WTC11 (cell line): ENCODE results near the gene MAP1LC3B. TPM values are rescaled to one million over a fixed set of nuclear protein-coding genes. Genes with fewer than 3 reads are reported as not detected.

Experiments used
- ATAC-seq: fragments of 200-7000 bp; cut with Tn5 transposase; 2 replicates; pipeline ENCODE4 v1.10.0; 2021; ENCODE audit warnings: mild to moderate bottlenecking, moderate library complexity
- CTCF ChIA-PET: fragments of 300-600 bp; sonication (Branson Sonifier 250); formaldehyde crosslinking; loops from one replicate; lab custom pipeline; 2021; ENCODE audit warnings: antibody characterized with exemption; lab: Charles Lee
- POLR2A ChIA-PET: fragments of 350-600 bp; sonication (Branson Sonifier 250); formaldehyde crosslinking; loops from one replicate; lab custom pipeline; 2021; ENCODE audit warnings: antibody characterized with exemption; lab: Charles Lee
- DNase-seq: peaks from one replicate; pipeline ENCODE4 v3.0.0; 2021; ENCODE audit warnings: low spot score
- H3K27ac Mint-ChIP-seq: 2 replicates; pipeline ENCODE4 v1.8.0; 2021; ENCODE audit warnings: mixed read lengths
- H3K27me3 Mint-ChIP-seq: 2 replicates; pipeline ENCODE4 v1.8.0; 2021; ENCODE audit warnings: low read depth, mild to moderate bottlenecking, moderate library complexity, mixed read lengths
- H3K36me3 Mint-ChIP-seq: 2 replicates; pipeline ENCODE4 v1.8.0; 2021; ENCODE audit warnings: mixed read lengths
- H3K4me1 Mint-ChIP-seq: 2 replicates; pipeline ENCODE4 v1.8.0; 2022; ENCODE audit warnings: mixed read lengths
- H3K4me3 Mint-ChIP-seq: 2 replicates; pipeline ENCODE4 v1.8.0; 2021; ENCODE audit warnings: mild to moderate bottlenecking, moderate library complexity, mixed read lengths
- H3K9me3 Mint-ChIP-seq: 2 replicates; pipeline ENCODE4 v1.8.0; 2021; ENCODE audit warnings: mixed read lengths
- CBFB ChIP-seq: sonication (generic); formaldehyde crosslinking; IDR thresholded peaks from 2 replicates; pipeline ENCODE4 v1.8.1; 2022; ENCODE audit warnings: mild to moderate bottlenecking, low read depth, missing genetic modification reagents
- ELF4 ChIP-seq: sonication (generic); formaldehyde crosslinking; IDR thresholded peaks from 2 replicates; pipeline ENCODE4 v1.8.1; 2022; ENCODE audit warnings: low read depth, mild to moderate bottlenecking, moderate library complexity, missing genetic modification reagents
- FOXJ3 ChIP-seq: sonication (generic); formaldehyde crosslinking; IDR thresholded peaks from 2 replicates; pipeline ENCODE4 v1.9.0; 2021; ENCODE audit warnings: missing genetic modification reagents, mild to moderate bottlenecking, borderline replicate concordance
- JUN ChIP-seq: sonication (generic); formaldehyde crosslinking; IDR thresholded peaks from 2 replicates; pipeline ENCODE4 v1.8.0; 2023; ENCODE audit warnings: mild to moderate bottlenecking, missing genetic modification reagents
- KAT7 ChIP-seq: sonication (generic); formaldehyde crosslinking; IDR thresholded peaks from 2 replicates; pipeline ENCODE4 v1.8.1; 2023; ENCODE audit warnings: missing genetic modification reagents, mild to moderate bottlenecking, borderline replicate concordance
- MXD4 ChIP-seq: fragments of 250-450 bp; sonication (Bioruptor Pico); IDR thresholded peaks from 2 replicates; pipeline ENCODE4 v1.8.0; 2021; ENCODE audit warnings: mild to moderate bottlenecking, moderate library complexity, borderline replicate concordance
- MYBL2 ChIP-seq: sonication (generic); formaldehyde crosslinking; IDR thresholded peaks from 2 replicates; pipeline ENCODE4 v1.8.1; 2023; ENCODE audit warnings: mild to moderate bottlenecking, moderate library complexity, missing genetic modification reagents
- NFE2L1 ChIP-seq: sonication (generic); formaldehyde crosslinking; IDR thresholded peaks from 2 replicates; pipeline ENCODE4 v1.8.1; 2023; ENCODE audit warnings: missing genetic modification reagents
- NFYB ChIP-seq: sonication (generic); formaldehyde crosslinking; conservative IDR thresholded peaks from 2 replicates; pipeline ENCODE4 v1.8.0; 2022; ENCODE audit warnings: low read depth, missing genetic modification reagents
- SMAD3 ChIP-seq: sonication (generic); formaldehyde crosslinking; IDR thresholded peaks from 2 replicates; pipeline ENCODE4 v1.8.0; 2022; ENCODE audit warnings: missing genetic modification reagents, mild to moderate bottlenecking, borderline replicate concordance
- SOX15 ChIP-seq: fragments of 250-450 bp; sonication (Bioruptor Pico); IDR thresholded peaks from 2 replicates; pipeline ENCODE4 v1.9.0; 2021; ENCODE audit warnings: mild to moderate bottlenecking
- TCF7 ChIP-seq: sonication (generic); formaldehyde crosslinking; IDR thresholded peaks from 2 replicates; pipeline ENCODE4 v1.8.0; 2022; ENCODE audit warnings: mild to moderate bottlenecking, low read depth, missing genetic modification reagents, moderate library complexity
- TP53 ChIP-seq: sonication (generic); formaldehyde crosslinking; IDR thresholded peaks from 2 replicates; pipeline ENCODE4 v1.8.1; 2023; ENCODE audit warnings: mild to moderate bottlenecking, missing genetic modification reagents
- ZNF121 ChIP-seq: sonication (generic); formaldehyde crosslinking; IDR thresholded peaks from 2 replicates; pipeline ENCODE4 v1.8.0; 2023; ENCODE audit warnings: missing genetic modification reagents
- ZNF512 ChIP-seq: sonication (generic); formaldehyde crosslinking; IDR thresholded peaks from 2 replicates; pipeline ENCODE4 v1.8.1; 2022; ENCODE audit warnings: missing genetic modification reagents, borderline replicate concordance
- ZNF671 ChIP-seq: fragments of 250-450 bp; sonication (Bioruptor Pico); IDR thresholded peaks from 2 replicates; pipeline ENCODE4 v1.8.0; 2021; ENCODE audit warnings: mild to moderate bottlenecking
- total RNA-seq: library from RNA; stranded (reverse); gene quantifications from 3 replicates; pipeline ENCODE4 v1.2.3, GENCODE V29; 2021
- TF ChIP-seq, protein P1 (sequence below): sonication (generic); formaldehyde crosslinking; IDR thresholded peaks from 2 replicates; pipeline ENCODE4 v1.8.0; 2022; ENCODE audit warnings: missing genetic modification reagents
- TF ChIP-seq, protein P2 (sequence below): fragments of 250-450 bp; sonication (Bioruptor Pico); IDR thresholded peaks from 2 replicates; pipeline ENCODE4 v1.8.0; 2021; ENCODE audit warnings: mild to moderate bottlenecking
- TF ChIP-seq, protein P3 (sequence below): sonication (generic); formaldehyde crosslinking; IDR thresholded peaks from 2 replicates; pipeline ENCODE4 v1.8.1; 2022; ENCODE audit warnings: mild to moderate bottlenecking, moderate library complexity, missing genetic modification reagents
- TF ChIP-seq, protein P4 (sequence below): sonication (generic); formaldehyde crosslinking; IDR thresholded peaks from 2 replicates; pipeline ENCODE4 v1.8.0; 2023; ENCODE audit warnings: missing genetic modification reagents, mild to moderate bottlenecking, borderline replicate concordance
- TF ChIP-seq, protein P5 (sequence below): sonication (generic); formaldehyde crosslinking; IDR thresholded peaks from 2 replicates; pipeline ENCODE4 v1.8.0; 2022; ENCODE audit warnings: mild to moderate bottlenecking, missing genetic modification reagents
- TF ChIP-seq, protein P6 (sequence below): fragments of 200-600 bp; IDR thresholded peaks from 2 replicates; pipeline ENCODE4 v1.8.0; 2022; ENCODE audit warnings: antibody characterized with exemption

MAP1LC3B gene
- total RNA-seq, 1 experiment from 2014 or later = 46.9 TPM

- TF ChIP-seq, protein P1, sequence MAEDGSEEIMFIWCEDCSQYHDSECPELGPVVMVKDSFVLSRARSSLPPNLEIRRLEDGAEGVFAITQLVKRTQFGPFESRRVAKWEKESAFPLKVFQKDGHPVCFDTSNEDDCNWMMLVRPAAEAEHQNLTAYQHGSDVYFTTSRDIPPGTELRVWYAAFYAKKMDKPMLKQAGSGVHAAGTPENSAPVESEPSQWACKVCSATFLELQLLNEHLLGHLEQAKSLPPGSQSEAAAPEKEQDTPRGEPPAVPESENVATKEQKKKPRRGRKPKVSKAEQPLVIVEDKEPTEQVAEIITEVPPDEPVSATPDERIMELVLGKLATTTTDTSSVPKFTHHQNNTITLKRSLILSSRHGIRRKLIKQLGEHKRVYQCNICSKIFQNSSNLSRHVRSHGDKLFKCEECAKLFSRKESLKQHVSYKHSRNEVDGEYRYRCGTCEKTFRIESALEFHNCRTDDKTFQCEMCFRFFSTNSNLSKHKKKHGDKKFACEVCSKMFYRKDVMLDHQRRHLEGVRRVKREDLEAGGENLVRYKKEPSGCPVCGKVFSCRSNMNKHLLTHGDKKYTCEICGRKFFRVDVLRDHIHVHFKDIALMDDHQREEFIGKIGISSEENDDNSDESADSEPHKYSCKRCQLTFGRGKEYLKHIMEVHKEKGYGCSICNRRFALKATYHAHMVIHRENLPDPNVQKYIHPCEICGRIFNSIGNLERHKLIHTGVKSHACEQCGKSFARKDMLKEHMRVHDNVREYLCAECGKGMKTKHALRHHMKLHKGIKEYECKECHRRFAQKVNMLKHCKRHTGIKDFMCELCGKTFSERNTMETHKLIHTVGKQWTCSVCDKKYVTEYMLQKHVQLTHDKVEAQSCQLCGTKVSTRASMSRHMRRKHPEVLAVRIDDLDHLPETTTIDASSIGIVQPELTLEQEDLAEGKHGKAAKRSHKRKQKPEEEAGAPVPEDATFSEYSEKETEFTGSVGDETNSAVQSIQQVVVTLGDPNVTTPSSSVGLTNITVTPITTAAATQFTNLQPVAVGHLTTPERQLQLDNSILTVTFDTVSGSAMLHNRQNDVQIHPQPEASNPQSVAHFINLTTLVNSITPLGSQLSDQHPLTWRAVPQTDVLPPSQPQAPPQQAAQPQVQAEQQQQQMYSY (CRISPR knock-in tag) = no peak
- TF ChIP-seq SOX15 (CRISPR knock-in tag) (no peak), TCF7 (CRISPR knock-in tag) (no peak), ZNF512 (CRISPR knock-in tag) (no peak), SMAD3 (CRISPR knock-in tag) (no peak)
- TF ChIP-seq, protein P2, sequence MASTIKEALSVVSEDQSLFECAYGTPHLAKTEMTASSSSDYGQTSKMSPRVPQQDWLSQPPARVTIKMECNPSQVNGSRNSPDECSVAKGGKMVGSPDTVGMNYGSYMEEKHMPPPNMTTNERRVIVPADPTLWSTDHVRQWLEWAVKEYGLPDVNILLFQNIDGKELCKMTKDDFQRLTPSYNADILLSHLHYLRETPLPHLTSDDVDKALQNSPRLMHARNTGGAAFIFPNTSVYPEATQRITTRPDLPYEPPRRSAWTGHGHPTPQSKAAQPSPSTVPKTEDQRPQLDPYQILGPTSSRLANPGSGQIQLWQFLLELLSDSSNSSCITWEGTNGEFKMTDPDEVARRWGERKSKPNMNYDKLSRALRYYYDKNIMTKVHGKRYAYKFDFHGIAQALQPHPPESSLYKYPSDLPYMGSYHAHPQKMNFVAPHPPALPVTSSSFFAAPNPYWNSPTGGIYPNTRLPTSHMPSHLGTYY (CRISPR knock-in tag) = no peak
- TF ChIP-seq, protein P3, sequence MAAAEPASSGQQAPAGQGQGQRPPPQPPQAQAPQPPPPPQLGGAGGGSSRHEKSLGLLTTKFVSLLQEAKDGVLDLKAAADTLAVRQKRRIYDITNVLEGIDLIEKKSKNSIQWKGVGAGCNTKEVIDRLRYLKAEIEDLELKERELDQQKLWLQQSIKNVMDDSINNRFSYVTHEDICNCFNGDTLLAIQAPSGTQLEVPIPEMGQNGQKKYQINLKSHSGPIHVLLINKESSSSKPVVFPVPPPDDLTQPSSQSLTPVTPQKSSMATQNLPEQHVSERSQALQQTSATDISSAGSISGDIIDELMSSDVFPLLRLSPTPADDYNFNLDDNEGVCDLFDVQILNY (CRISPR knock-in tag) = no peak
Observed at GRCh38 chr16:87417528-87417910, 25.4 kb downstream of the MAP1LC3B start (continued).

- ChIA-PET POLR2A (no interaction called here), CTCF (no interaction called here)
- no peak overlapping the region for H3K4me3 Mint-ChIP-seq
- no peaks in the 10 kb centered on the region for H3K9me3 Mint-ChIP-seq
- peaks cover 8% of the 10 kb centered on the region for H3K4me1 Mint-ChIP-seq
- peaks cover 53% of the 10 kb centered on the region for H3K36me3 Mint-ChIP-seq
- ATAC-seq (no peak), DNase-seq (no peak)
- H3K27ac Mint-ChIP-seq = no peak overlapping the region
- no peaks in the 10 kb centered on the region for H3K27me3 Mint-ChIP-seq
- TF ChIP-seq CBFB = no peak
- no peak for TF ChIP-seq MYBL2 (CRISPR knock-in tag)
- TF ChIP-seq, protein P4, sequence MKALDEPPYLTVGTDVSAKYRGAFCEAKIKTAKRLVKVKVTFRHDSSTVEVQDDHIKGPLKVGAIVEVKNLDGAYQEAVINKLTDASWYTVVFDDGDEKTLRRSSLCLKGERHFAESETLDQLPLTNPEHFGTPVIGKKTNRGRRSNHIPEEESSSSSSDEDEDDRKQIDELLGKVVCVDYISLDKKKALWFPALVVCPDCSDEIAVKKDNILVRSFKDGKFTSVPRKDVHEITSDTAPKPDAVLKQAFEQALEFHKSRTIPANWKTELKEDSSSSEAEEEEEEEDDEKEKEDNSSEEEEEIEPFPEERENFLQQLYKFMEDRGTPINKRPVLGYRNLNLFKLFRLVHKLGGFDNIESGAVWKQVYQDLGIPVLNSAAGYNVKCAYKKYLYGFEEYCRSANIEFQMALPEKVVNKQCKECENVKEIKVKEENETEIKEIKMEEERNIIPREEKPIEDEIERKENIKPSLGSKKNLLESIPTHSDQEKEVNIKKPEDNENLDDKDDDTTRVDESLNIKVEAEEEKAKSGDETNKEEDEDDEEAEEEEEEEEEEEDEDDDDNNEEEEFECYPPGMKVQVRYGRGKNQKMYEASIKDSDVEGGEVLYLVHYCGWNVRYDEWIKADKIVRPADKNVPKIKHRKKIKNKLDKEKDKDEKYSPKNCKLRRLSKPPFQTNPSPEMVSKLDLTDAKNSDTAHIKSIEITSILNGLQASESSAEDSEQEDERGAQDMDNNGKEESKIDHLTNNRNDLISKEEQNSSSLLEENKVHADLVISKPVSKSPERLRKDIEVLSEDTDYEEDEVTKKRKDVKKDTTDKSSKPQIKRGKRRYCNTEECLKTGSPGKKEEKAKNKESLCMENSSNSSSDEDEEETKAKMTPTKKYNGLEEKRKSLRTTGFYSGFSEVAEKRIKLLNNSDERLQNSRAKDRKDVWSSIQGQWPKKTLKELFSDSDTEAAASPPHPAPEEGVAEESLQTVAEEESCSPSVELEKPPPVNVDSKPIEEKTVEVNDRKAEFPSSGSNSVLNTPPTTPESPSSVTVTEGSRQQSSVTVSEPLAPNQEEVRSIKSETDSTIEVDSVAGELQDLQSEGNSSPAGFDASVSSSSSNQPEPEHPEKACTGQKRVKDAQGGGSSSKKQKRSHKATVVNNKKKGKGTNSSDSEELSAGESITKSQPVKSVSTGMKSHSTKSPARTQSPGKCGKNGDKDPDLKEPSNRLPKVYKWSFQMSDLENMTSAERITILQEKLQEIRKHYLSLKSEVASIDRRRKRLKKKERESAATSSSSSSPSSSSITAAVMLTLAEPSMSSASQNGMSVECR (CRISPR knock-in tag) = no peak
- TF ChIP-seq ZNF671 (CRISPR knock-in tag) = no peak
- TF ChIP-seq MXD4 (CRISPR knock-in tag) = no peak
- TF ChIP-seq NFYB = no peak
- no peak for TF ChIP-seq JUN (CRISPR knock-in tag)
- TF ChIP-seq, protein P5, sequence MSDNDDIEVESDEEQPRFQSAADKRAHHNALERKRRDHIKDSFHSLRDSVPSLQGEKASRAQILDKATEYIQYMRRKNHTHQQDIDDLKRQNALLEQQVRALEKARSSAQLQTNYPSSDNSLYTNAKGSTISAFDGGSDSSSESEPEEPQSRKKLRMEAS (CRISPR knock-in tag) = no peak
- TF ChIP-seq FOXJ3 = no peak
- no peak for TF ChIP-seq TP53 (CRISPR knock-in tag)
- TF ChIP-seq, protein P6, sequence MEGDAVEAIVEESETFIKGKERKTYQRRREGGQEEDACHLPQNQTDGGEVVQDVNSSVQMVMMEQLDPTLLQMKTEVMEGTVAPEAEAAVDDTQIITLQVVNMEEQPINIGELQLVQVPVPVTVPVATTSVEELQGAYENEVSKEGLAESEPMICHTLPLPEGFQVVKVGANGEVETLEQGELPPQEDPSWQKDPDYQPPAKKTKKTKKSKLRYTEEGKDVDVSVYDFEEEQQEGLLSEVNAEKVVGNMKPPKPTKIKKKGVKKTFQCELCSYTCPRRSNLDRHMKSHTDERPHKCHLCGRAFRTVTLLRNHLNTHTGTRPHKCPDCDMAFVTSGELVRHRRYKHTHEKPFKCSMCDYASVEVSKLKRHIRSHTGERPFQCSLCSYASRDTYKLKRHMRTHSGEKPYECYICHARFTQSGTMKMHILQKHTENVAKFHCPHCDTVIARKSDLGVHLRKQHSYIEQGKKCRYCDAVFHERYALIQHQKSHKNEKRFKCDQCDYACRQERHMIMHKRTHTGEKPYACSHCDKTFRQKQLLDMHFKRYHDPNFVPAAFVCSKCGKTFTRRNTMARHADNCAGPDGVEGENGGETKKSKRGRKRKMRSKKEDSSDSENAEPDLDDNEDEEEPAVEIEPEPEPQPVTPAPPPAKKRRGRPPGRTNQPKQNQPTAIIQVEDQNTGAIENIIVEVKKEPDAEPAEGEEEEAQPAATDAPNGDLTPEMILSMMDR = no peak
- no peak for TF ChIP-seq ELF4 (CRISPR knock-in tag)
- TF ChIP-seq SMAD3 (CRISPR knock-in tag) = no peak
- TF ChIP-seq NFE2L1 (CRISPR knock-in tag) = no peak
- TF ChIP-seq ZNF121 (CRISPR knock-in tag) = no peak
- no peak for TF ChIP-seq KAT7
Observed at GRCh38 chr16:87418216-87418615, 26.1 kb downstream of the MAP1LC3B start.
